Vagina (tissue), 2 donors: Measurements from ENCODE around the gene HACD1. TPM values are rescaled to one million over a fixed set of nuclear protein-coding genes. Genes with fewer than 3 reads are reported as not detected.
"Not testable (repeated sequence)": the region's sequence is repeated elsewhere in the genome, so short reads cannot be mapped to it uniquely, and the experiment has no call there.

Experiments used
- DNase-seq, 2 donors: peaks; one replicate each; pipeline ENCODE4 v3.0.0-alpha.2; 2017; ENCODE audit errors: extremely low spot score in 2 of 2
- H3K27ac ChIP-seq: fragments of 200-600 bp; sonication (generic); one replicate; pipeline ENCODE4 v1.5.1; 2019
- H3K27me3 ChIP-seq: fragments of 200-600 bp; sonication (generic); one replicate; pipeline ENCODE4 v1.5.1; 2019
- H3K36me3 ChIP-seq, 2 donors: fragments of 200-600 bp; sonication (generic); one replicate each; pipeline ENCODE4 v1.5.1; 2017 to 2019
- H3K4me1 ChIP-seq: fragments of 200-600 bp; sonication (generic); one replicate; pipeline ENCODE4 v1.5.1; 2019
- H3K4me3 ChIP-seq, 2 donors: fragments of 200-600 bp; sonication (generic); 1 replicate in 1 of 2; 2 replicates in 1 of 2; pipeline ENCODE4 v1.5.1; 2016 to 2019
- H3K9me3 ChIP-seq: fragments of 200-600 bp; sonication (generic); one replicate; pipeline ENCODE4 v1.5.1; 2019
- CTCF ChIP-seq, 3 experiments: fragments of 450-650 bp in 2 of 3; fragments of 200-600 bp in 1 of 3; sonication (generic) in 1 of 3; IDR thresholded peaks; one replicate each; pipeline ENCODE4 v1.5.1; 2017 to 2019; ENCODE audit warnings: antibody characterized with exemption in 3 of 3, mild to moderate bottlenecking in 2 of 3, moderate library complexity in 2 of 3
- POLR2A ChIP-seq, 2 donors: fragments of 450-650 bp; IDR thresholded peaks; one replicate each; pipeline ENCODE4 v1.6.1; 2017; ENCODE audit warnings: antibody characterized with exemption in 2 of 2, mild to moderate bottlenecking in 2 of 2, moderate library complexity in 2 of 2
- POLR2AphosphoS5 ChIP-seq, 2 donors: sonication (generic); formaldehyde crosslinking; IDR thresholded peaks; one replicate each; pipeline ENCODE4 v1.9.0; 2017; ENCODE audit warnings: antibody characterized with exemption in 2 of 2, mild to moderate bottlenecking in 2 of 2, low read depth in 1 of 2; ENCODE audit not compliant: insufficient read depth in 1 of 2
- intact Hi-C: fragments of 100-400 bp; cut with DNase I; formaldehyde crosslinking; loops from one replicate; pipeline ENCODE4 v1.15.1; 2023
- total RNA-seq: library from RNA; depleted of rRNA; stranded (reverse); fragments of >200 nt; gene quantifications from one replicate; pipeline ENCODE4 v1.2.3, GENCODE V29; 2016

HACD1 gene
- total RNA-seq, 1 donor from 2014 or later, result 6.4 TPM

DNA sequence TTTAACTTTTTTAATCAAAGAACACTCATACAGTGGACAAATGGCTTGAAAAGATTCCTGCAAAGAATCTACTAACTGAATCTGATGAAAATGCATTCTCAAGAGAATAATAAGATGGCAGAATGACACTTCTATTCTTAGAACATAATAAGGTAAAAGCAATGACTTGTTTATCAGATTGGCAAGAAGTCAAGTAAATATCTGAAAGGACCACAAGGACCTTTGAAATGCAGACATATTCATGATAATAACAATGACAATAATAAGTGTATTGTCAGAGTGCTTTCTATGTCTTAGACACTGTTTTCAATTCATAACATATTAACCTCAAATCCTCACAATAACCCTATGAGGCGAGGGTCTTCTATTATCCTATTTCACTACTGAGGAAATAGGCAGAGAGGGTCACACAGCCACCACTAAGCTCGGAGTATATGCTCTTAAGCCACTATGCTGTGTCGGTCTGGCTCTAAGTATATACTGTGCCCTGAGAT, 10.6 kb downstream of the HACD1 start:
- H3K27me3 ChIP-seq, result no peaks in the 10 kb centered on the region
- no peak overlapping the region for H3K4me3 ChIP-seq
- no peak for TF ChIP-seq POLR2AphosphoS5 (IDR thresholded peaks at IDR 0.05; ENCODE audit: insufficient read depth in 1 of 2, low read depth in 1 of 2)
- H3K36me3 ChIP-seq, result no peaks in the 10 kb centered on the region
- no peaks in the 10 kb centered on the region for H3K9me3 ChIP-seq
- no peak for DNase-seq
- no peak overlapping the region for H3K27ac ChIP-seq
- intact Hi-C loops, result loop anchor here (5.0 kb wide), 1 partner anchor 136 kb away; no protein-coding TSS in a partner anchor
- H3K4me1 ChIP-seq, result no peaks in the 10 kb centered on the region

GRCh38 chr10:17605936-17606335, 11.2 kb downstream of the HACD1 start:
- no peaks in the 10 kb centered on the region for H3K27me3 ChIP-seq
- DNase-seq, result no peak
- intact Hi-C loops, result loop anchor here (5.0 kb wide), 1 partner anchor 136 kb away; no protein-coding TSS in a partner anchor
- H3K9me3 ChIP-seq, result no peaks in the 10 kb centered on the region
- no peaks in the 10 kb centered on the region for H3K36me3 ChIP-seq
- no peak overlapping the region for H3K27ac ChIP-seq
- no peaks in the 10 kb centered on the region for H3K4me1 ChIP-seq
- TF ChIP-seq POLR2AphosphoS5 (IDR thresholded peaks at IDR 0.05; ENCODE audit: insufficient read depth in 1 of 2, low read depth in 1 of 2), result no peak
- no peak for TF ChIP-seq CTCF (IDR thresholded peaks at IDR 0.05)
- no peak for TF ChIP-seq POLR2A (IDR thresholded peaks at IDR 0.05)
- H3K4me3 ChIP-seq, result no peak overlapping the region

GRCh38 chr10:17599089-17599488, 18.1 kb downstream of the HACD1 start:
- no peak overlapping the region for H3K27ac ChIP-seq
- TF ChIP-seq CTCF (IDR thresholded peaks at IDR 0.05) (no peak), POLR2AphosphoS5 (IDR thresholded peaks at IDR 0.05; ENCODE audit: insufficient read depth in 1 of 2, low read depth in 1 of 2) (no peak), POLR2A (IDR thresholded peaks at IDR 0.05) (no peak)
- H3K4me1 ChIP-seq, result no peaks in the 10 kb centered on the region
- no peaks in the 10 kb centered on the region for H3K27me3 ChIP-seq
- DNase-seq, result no peak
- no peaks in the 10 kb centered on the region for H3K36me3 ChIP-seq
- H3K4me3 ChIP-seq, result no peak overlapping the region
- H3K9me3 ChIP-seq, result no peaks in the 10 kb centered on the region
- intact Hi-C loops, result no loop called here

DNA sequence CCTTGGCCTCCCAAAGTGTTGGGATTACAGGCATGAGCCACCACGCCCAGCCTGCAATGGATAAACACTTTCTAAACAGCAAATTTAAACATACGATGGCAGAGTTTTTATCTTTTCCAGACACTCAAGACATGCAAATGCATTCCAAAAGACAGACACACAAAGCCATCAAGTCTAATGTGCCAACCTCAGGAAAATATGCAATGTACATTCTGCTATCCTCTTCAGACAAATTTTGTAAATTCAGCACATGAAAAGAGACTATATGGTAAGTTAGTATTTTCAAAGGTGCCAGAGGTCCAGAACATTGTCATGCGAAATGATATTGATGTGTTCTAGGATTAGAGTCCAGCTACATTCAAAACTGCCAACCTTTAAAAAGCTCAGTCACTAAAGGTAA, 19.8 kb downstream of the HACD1 start:
- DNase-seq, result no peak
- no peak overlapping the region for H3K4me3 ChIP-seq
- TF ChIP-seq CTCF (IDR thresholded peaks at IDR 0.05) (no peak), POLR2A (IDR thresholded peaks at IDR 0.05) (no peak), POLR2AphosphoS5 (IDR thresholded peaks at IDR 0.05; ENCODE audit: insufficient read depth in 1 of 2, low read depth in 1 of 2) (no peak)
- intact Hi-C loops, result no loop called here
- H3K27me3 ChIP-seq, result no peaks in the 10 kb centered on the region
- no peak overlapping the region for H3K27ac ChIP-seq
- H3K36me3 ChIP-seq, result no peaks in the 10 kb centered on the region
- no peaks in the 10 kb centered on the region for H3K9me3 ChIP-seq
- no peaks in the 10 kb centered on the region for H3K4me1 ChIP-seq

GRCh38 chr10:17590969-17591645, 26.1 kb downstream of the HACD1 start:
- Histone ChIP-seq H3K9me3 (no peaks in the 10 kb centered on the region), H3K27ac (no peak overlapping the region), H3K27me3 (no peaks in the 10 kb centered on the region), H3K36me3 (no peaks in the 10 kb centered on the region), H3K4me1 (no peaks in the 10 kb centered on the region), H3K4me3 (no peak overlapping the region)
- DNase-seq, result no peak
- intact Hi-C loops, result no loop called here
- TF ChIP-seq POLR2A (IDR thresholded peaks at IDR 0.05) (no peak), CTCF (IDR thresholded peaks at IDR 0.05) (no peak), POLR2AphosphoS5 (IDR thresholded peaks at IDR 0.05; ENCODE audit: insufficient read depth in 1 of 2, low read depth in 1 of 2) (no peak)

DNA sequence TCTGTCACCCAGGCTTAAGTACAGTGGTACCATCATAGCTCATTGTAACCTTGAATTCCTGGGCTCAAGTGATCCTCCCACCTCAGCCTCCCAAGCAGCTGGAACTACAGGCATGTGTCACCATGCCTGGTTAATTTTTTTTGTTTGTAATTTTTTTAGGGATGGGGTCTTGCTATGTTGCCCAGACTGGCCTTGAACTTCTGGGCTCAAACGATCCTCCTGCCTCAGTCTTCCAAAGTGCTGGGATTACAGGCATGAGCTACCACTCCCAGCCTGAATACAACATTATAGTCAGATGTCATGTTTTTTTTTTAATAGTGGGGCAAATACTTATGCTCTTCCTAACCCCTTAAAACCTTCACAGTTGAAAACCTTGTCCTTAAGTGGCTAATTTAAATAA, 27.9 kb downstream of the HACD1 start:
- intact Hi-C loops, result not testable (repeated sequence)

More for the DNA sequence above, 27.9 kb downstream of the HACD1 start:
- H3K27ac ChIP-seq, H3K4me3 ChIP-seq, H3K4me1 ChIP-seq, DNase-seq, H3K27me3 ChIP-seq, H3K9me3 ChIP-seq, H3K36me3 ChIP-seq: not testable (repeated sequence)
